Measurements from ENCODE around the gene TMEM178B. TPM values are rescaled to one million over a fixed set of nuclear protein-coding genes. Genes with fewer than 3 reads are reported as not detected.
"Not testable (repeated sequence)": the region's sequence is repeated elsewhere in the genome, so short reads cannot be mapped to it uniquely, and the experiment has no call there.

Gene TMEM178B
- 1 to 10 TPM; 1.4 to 3.0 (median 2.2) TPM for total RNA-seq
- polyA plus RNA-seq = 1 to 10 TPM in 1 of 2 donors, under 1 TPM in 1; 0.42 to 2.2 TPM

DNA sequence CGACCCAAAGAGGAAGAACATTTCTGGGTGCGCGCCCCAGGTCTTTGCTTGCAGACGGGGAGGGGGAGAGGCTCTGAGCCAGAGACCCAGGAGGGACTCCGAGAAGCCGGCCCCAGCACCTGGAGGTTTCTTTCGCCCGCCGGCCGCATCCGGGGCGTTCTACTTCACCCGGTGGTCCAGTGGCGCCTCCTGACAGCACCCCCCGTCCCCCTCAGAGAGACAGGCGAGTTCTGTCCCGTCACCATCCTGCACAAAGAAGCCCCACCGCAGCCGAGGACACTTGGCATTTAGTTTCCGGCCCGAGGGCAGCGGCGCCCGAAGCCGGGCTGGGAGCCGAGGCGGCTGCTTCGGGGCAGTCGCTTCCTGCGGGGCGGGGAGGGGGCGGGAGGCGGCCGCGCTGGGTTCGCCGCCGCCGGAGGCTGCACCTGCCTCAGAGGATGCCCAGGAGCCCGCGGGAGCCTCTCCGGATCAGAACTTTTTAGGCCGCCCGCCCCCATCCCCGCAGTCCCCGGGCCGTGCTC is at the start of gene TMEM178B:
TSS of gene TMEM178B (plus strand) at position 424 of the 521 bp plus-strand sequence.
- no peak for FAIRE-seq
- Histone ChIP-seq H3K27me3 (peaks cover 0 to 3% (median 0%) of the 10 kb centered on the region in 4 donors), H3K27ac (no peak within 1 kb of the TSS), H3K36me3 (no peaks in the 10 kb centered on the region), H3K4me1 (peaks cover 0 to 12% (median 7%) of the 10 kb centered on the region in 3 donors), H3K9me3 (no peaks in the 10 kb centered on the region), H3K4me3 (peak within 1 kb of the TSS; percentile 39 to 58 (median 56))
- intact Hi-C loops (cut with DNase I) = no loop called here
- 1 to 2% methylated on average over 37 to 47 of the region's 47 CpGs for WGBS, 2 donors
- TF ChIP-seq, protein P1, sequence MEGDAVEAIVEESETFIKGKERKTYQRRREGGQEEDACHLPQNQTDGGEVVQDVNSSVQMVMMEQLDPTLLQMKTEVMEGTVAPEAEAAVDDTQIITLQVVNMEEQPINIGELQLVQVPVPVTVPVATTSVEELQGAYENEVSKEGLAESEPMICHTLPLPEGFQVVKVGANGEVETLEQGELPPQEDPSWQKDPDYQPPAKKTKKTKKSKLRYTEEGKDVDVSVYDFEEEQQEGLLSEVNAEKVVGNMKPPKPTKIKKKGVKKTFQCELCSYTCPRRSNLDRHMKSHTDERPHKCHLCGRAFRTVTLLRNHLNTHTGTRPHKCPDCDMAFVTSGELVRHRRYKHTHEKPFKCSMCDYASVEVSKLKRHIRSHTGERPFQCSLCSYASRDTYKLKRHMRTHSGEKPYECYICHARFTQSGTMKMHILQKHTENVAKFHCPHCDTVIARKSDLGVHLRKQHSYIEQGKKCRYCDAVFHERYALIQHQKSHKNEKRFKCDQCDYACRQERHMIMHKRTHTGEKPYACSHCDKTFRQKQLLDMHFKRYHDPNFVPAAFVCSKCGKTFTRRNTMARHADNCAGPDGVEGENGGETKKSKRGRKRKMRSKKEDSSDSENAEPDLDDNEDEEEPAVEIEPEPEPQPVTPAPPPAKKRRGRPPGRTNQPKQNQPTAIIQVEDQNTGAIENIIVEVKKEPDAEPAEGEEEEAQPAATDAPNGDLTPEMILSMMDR (IDR thresholded peaks at IDR 0.05) = no peak
- ATAC-seq = peak; percentile 36 to 54 (median 38)
- peak in 2 of 6 donors; percentile 19 to 65 for DNase-seq

DNA sequence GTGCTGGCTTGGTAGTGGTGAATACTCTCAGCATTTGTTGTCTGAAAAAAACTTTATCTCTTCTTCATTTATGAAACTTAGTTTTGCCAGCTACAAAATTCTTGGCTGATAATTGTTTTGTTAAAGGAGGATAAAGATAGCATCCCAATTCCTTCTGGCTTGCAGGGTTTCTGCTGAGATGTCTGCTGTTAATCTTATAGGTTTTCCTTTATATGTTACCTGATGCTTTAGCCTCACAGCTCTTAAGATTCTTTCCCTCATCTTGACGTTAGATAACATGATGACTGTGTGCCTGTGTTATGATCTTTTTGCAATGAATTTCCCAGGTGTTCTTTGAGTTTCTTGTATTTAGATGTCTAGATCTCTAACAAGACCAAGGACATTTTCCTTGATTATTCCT is 49.2 kb upstream of the TMEM178B start:
- Histone ChIP-seq H3K4me3 (no peak overlapping the region), H3K4me1 (no peaks in the 10 kb centered on the region), H3K9me3 (no peaks in the 10 kb centered on the region), H3K27me3 (no peaks in the 10 kb centered on the region), H3K36me3 (no peaks in the 10 kb centered on the region), H3K27ac (no peak overlapping the region)
- 71% methylated on average over 1 of the region's 1 CpG for WGBS, 2 donors
- ATAC-seq (no peak), DNase-seq (no peak), FAIRE-seq (no peak)
- TF ChIP-seq, protein P1 (IDR thresholded peaks at IDR 0.05) = no peak
- intact Hi-C loops (cut with DNase I) = no loop called here

DNA sequence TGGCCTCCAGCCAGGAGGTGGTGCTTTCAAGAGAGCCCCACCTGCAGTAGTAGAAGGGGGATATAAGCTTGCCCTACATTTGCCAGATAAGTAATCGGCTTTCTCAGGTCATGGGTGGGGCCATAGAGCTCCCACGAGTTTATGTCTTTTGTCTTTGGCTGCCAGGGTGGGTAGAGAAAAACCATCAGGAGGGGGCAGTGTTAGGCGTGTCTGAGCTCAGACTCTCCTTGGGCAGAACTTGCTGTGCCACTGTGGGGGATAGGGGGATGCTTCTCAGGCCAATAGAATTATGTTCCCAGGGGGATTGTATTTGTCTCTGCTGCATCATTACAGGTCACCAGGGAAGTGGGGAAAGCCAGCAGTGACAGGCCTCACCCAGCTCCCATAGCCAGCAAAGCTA is 46.8 kb upstream of the TMEM178B start:
- no peaks in the 10 kb centered on the region for H3K4me1 ChIP-seq
- no peaks in the 10 kb centered on the region for H3K27me3 ChIP-seq
- intact Hi-C loops (cut with DNase I) = no loop called here
- H3K9me3 ChIP-seq = no peaks in the 10 kb centered on the region
- DNase-seq = no peak
- TF ChIP-seq, protein P1 (IDR thresholded peaks at IDR 0.05) = no peak
- no peaks in the 10 kb centered on the region for H3K36me3 ChIP-seq
- no peak overlapping the region for H3K4me3 ChIP-seq
- no peak overlapping the region for H3K27ac ChIP-seq
- FAIRE-seq = no peak
- WGBS, 2 donors = 44 to 55% methylated on average over 3 of the region's 3 CpGs
- ATAC-seq = no peak

DNA sequence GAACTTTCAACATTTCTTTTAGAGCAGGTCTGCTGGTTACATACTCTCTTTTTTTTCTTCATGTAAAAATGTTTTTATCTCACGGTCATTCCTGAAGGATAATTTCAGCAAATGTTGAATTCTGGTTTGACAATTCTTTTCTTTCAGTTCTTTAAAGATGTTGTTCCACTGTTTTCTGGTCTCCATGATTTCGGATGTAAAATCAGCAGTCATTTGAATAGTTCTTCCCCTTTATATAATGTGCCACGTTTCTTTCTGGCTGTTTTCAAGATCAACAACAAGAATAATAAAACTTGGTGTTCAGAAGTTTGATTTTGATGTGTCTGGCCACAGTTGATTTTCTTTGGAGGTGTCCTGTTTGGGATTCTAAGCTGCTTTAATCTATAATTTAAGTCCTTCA is 45.1 kb upstream of the TMEM178B start:
- Histone ChIP-seq H3K27ac (no peak overlapping the region), H3K4me3 (no peak overlapping the region), H3K27me3 (no peaks in the 10 kb centered on the region), H3K36me3 (no peaks in the 10 kb centered on the region), H3K4me1 (no peaks in the 10 kb centered on the region), H3K9me3 (no peaks in the 10 kb centered on the region)
- intact Hi-C loops (cut with DNase I) = no loop called here
- no peak for ATAC-seq
- WGBS, 2 donors = 53 to 71% methylated on average over 3 of the region's 3 CpGs
- no peak for DNase-seq
- no peak for FAIRE-seq
- TF ChIP-seq, protein P1 (IDR thresholded peaks at IDR 0.05) = no peak

DNA sequence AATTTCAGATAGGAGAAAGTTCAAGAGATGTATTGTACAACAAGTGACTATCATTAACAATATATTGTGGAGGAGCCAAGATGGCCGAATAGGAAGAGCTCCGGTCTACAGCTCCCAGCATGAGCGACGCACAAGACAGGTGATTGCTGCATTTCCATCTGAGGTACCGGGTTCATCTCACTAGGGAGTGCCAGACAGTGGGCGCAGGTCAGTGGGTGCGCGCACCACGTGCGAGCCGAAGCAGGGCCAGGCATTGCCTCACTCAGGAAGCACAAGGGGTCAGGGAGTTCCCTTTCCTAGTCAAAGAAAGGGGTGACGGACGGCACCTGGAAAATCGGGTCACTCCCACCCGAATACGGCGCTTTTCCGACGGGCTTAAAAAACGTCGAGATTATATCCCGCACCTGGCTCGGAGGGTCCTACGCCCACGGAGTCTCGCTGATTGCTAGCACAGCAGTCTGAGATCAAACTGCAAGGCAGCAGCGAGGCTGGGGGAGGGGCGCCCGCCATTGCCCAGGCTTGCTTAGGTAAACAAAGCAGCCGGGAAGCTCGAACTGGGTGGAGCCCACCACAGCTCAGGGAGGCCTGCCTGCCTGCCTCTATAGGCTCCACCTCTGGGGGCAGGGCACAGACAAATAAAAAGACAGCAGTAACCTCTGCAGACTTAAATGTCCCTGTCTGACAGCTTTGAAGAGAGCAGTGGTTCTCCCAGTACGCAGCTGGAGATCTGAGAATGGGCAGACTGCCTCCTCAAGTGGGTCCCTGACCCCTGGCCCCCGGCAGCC is 41.1 kb upstream of the TMEM178B start:
- H3K27ac ChIP-seq; ATAC-seq; H3K9me3 ChIP-seq; FAIRE-seq; H3K4me3 ChIP-seq; H3K4me1 ChIP-seq; DNase-seq; H3K27me3 ChIP-seq; H3K36me3 ChIP-seq; intact Hi-C loops (cut with DNase I): not testable (repeated sequence)
- WGBS, 2 donors = 71 to 75% methylated on average over 28 to 30 of the region's 33 CpGs

DNA sequence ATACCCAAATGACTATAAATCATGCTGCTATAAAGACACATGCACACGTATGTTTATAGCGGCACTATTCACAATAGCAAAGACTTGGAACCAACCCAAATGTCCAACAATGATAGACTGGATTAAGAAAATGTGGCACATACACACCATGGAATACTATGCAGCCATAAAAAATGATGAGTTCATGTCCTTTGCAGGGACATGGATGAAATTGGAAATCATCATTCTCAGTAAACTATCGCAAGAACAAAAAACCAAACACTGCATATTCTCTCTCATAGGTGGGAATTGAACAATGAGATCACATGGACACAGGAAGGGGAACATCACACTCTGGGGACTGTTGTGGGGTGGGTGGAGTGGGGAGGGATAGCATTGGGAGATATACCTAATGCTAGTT is 35.8 kb upstream of the TMEM178B start:
- H3K27ac ChIP-seq; H3K4me1 ChIP-seq; ATAC-seq; H3K4me3 ChIP-seq; H3K27me3 ChIP-seq; intact Hi-C loops (cut with DNase I); H3K9me3 ChIP-seq; H3K36me3 ChIP-seq; FAIRE-seq; DNase-seq: not testable (repeated sequence)
- WGBS, 2 donors = 79 to 95% methylated on average over 2 of the region's 3 CpGs
